Vagina (tissue), 2 donors: Measurements from ENCODE around the gene IL1R2. TPM values are rescaled to one million over a fixed set of nuclear protein-coding genes. Genes with fewer than 3 reads are reported as not detected.

Experiments
- DNase-seq, 2 donors: peaks; one replicate each; pipeline ENCODE4 v3.0.0-alpha.2; 2017; ENCODE audit errors: extremely low spot score in 2 of 2
- H3K27ac ChIP-seq: fragments of 200-600 bp; sonication (generic); one replicate; pipeline ENCODE4 v1.5.1; 2019
- H3K27me3 ChIP-seq: fragments of 200-600 bp; sonication (generic); one replicate; pipeline ENCODE4 v1.5.1; 2019
- H3K36me3 ChIP-seq, 2 donors: fragments of 200-600 bp; sonication (generic); one replicate each; pipeline ENCODE4 v1.5.1; 2017 to 2019
- H3K4me1 ChIP-seq: fragments of 200-600 bp; sonication (generic); one replicate; pipeline ENCODE4 v1.5.1; 2019
- H3K4me3 ChIP-seq, 2 donors: fragments of 200-600 bp; sonication (generic); 1 replicate in 1 of 2; 2 replicates in 1 of 2; pipeline ENCODE4 v1.5.1; 2016 to 2019
- H3K9me3 ChIP-seq: fragments of 200-600 bp; sonication (generic); one replicate; pipeline ENCODE4 v1.5.1; 2019
- POLR2A ChIP-seq, 2 donors: fragments of 450-650 bp; IDR thresholded peaks; one replicate each; pipeline ENCODE4 v1.6.1; 2017; ENCODE audit warnings: antibody characterized with exemption in 2 of 2, mild to moderate bottlenecking in 2 of 2, moderate library complexity in 2 of 2
- POLR2AphosphoS5 ChIP-seq, 2 donors: sonication (generic); formaldehyde crosslinking; IDR thresholded peaks; one replicate each; pipeline ENCODE4 v1.9.0; 2017; ENCODE audit warnings: antibody characterized with exemption in 2 of 2, mild to moderate bottlenecking in 2 of 2, low read depth in 1 of 2; ENCODE audit not compliant: insufficient read depth in 1 of 2
- intact Hi-C: fragments of 100-400 bp; cut with DNase I; formaldehyde crosslinking; loops from one replicate; pipeline ENCODE4 v1.15.1; 2023
- total RNA-seq: library from RNA; depleted of rRNA; stranded (reverse); fragments of >200 nt; gene quantifications from one replicate; pipeline ENCODE4 v1.2.3, GENCODE V29; 2016
- TF ChIP-seq, protein P1 (sequence below), 3 experiments: fragments of 450-650 bp in 2 of 3; fragments of 200-600 bp in 1 of 3; sonication (generic) in 1 of 3; IDR thresholded peaks; one replicate each; pipeline ENCODE4 v1.5.1; 2017 to 2019; ENCODE audit warnings: antibody characterized with exemption in 3 of 3, mild to moderate bottlenecking in 2 of 3, moderate library complexity in 2 of 3

IL1R2 gene
- total RNA-seq, 1 donor from 2014 or later, result 63.3 TPM

DNA sequence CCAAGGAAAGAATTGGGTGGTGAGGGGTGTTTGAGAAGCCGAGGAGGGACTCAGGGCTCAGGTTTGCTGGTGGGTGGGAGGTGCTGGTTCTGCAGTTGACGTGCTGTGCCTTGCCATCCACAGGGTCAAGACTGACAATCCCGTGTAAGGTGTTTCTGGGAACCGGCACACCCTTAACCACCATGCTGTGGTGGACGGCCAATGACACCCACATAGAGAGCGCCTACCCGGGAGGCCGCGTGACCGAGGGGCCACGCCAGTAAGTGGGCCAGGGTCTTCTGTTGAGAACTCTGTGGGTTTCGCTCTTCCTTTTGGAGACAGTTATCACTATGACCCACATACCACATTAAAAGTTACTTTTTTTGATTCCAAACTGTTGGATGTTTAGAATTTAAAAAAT lies 32.6 kb downstream of the IL1R2 start:
- H3K36me3 ChIP-seq, result no peaks in the 10 kb centered on the region
- intact Hi-C loops, result loop anchor here (5.0 kb wide), 2 partner anchors 38 to 118 kb away; partner anchors contain the start of gene IL1R1
- H3K9me3 ChIP-seq, result no peaks in the 10 kb centered on the region
- TF ChIP-seq POLR2A (IDR thresholded peaks at IDR 0.05) (no peak), POLR2AphosphoS5 (IDR thresholded peaks at IDR 0.05; ENCODE audit: insufficient read depth in 1 of 2, low read depth in 1 of 2) (no peak)
- TF ChIP-seq, protein P1, sequence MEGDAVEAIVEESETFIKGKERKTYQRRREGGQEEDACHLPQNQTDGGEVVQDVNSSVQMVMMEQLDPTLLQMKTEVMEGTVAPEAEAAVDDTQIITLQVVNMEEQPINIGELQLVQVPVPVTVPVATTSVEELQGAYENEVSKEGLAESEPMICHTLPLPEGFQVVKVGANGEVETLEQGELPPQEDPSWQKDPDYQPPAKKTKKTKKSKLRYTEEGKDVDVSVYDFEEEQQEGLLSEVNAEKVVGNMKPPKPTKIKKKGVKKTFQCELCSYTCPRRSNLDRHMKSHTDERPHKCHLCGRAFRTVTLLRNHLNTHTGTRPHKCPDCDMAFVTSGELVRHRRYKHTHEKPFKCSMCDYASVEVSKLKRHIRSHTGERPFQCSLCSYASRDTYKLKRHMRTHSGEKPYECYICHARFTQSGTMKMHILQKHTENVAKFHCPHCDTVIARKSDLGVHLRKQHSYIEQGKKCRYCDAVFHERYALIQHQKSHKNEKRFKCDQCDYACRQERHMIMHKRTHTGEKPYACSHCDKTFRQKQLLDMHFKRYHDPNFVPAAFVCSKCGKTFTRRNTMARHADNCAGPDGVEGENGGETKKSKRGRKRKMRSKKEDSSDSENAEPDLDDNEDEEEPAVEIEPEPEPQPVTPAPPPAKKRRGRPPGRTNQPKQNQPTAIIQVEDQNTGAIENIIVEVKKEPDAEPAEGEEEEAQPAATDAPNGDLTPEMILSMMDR (IDR thresholded peaks at IDR 0.05), result no peak
- H3K4me1 ChIP-seq, result peaks cover 38% of the 10 kb centered on the region
- no peak for DNase-seq
- peak overlapping the region; percentile 82 for H3K27ac ChIP-seq
- H3K4me3 ChIP-seq, result no peak overlapping the region
- no peaks in the 10 kb centered on the region for H3K27me3 ChIP-seq

DNA sequence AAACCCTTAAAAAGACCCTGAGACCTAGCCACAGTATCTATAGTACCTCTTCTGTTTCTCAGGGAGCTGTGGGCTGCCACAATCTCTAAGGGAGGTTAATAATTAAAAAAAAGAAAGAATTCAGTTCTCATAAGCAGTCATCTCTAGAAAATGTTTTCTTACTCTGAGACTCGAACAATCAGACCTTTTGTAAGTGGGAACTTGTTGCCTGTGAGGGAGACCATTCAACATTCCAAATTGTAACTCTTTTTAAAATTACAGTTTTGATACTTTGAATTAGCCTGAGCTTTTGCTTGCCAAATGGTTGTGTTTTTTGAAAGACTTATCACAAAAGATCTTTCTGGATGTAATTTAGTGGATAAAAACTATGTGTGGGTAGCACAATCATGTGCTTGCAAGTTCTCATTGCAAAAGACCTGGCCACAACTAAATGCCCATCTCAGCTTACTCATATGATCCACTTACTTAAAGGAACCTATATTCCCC lies 33.3 kb downstream of the IL1R2 start:
- H3K4me3 ChIP-seq, result no peak overlapping the region

DNA sequence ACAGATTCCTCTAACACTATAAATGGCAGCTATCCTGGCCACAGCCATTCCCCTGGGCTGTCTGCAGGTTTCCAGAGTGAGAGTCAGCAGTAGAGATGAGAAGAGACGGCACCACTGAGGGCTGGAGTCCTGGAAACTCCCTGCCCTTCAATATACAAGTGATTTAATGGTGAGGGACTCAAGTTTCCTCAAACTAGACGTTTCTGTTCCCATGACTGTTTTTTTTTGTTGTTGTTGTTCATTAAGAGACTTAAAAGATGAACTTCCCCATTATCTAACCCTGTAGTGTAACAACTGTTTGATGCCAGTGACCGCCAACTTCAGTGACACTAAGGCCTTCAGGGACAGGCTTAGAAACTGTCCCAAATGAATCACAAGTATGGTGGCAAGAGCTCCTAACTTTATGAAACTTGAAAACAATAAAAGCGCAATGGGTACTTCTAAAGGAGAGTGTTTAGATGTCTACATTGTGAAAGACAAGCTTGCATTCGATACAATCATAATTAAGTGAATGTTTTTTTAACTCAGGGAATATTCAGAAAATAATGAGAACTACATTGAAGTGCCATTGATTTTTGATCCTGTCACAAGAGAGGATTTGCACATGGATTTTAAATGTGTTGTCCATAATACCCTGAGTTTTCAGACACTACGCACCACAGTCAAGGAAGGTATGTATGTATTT lies 34.0 kb downstream of the IL1R2 start:
- no peaks in the 10 kb centered on the region for H3K36me3 ChIP-seq
- intact Hi-C loops, result no loop called here
- peak overlapping the region; percentile 82 for H3K27ac ChIP-seq
- H3K27me3 ChIP-seq, result no peaks in the 10 kb centered on the region
- no peak overlapping the region for H3K4me3 ChIP-seq
- DNase-seq, result no peak
- H3K4me1 ChIP-seq, result peaks cover 33% of the 10 kb centered on the region
- no peaks in the 10 kb centered on the region for H3K9me3 ChIP-seq
- TF ChIP-seq, protein P1 (IDR thresholded peaks at IDR 0.05), result no peak
- no peak for TF ChIP-seq POLR2AphosphoS5 (IDR thresholded peaks at IDR 0.05; ENCODE audit: insufficient read depth in 1 of 2, low read depth in 1 of 2)
- no peak for TF ChIP-seq POLR2A (IDR thresholded peaks at IDR 0.05)

More for the DNA sequence above, 33.3 kb downstream of the IL1R2 start:
- intact Hi-C loops, result no loop called here
- TF ChIP-seq POLR2A (IDR thresholded peaks at IDR 0.05), result no peak
- no peak for TF ChIP-seq POLR2AphosphoS5 (IDR thresholded peaks at IDR 0.05; ENCODE audit: insufficient read depth in 1 of 2, low read depth in 1 of 2)
- TF ChIP-seq, protein P1 (IDR thresholded peaks at IDR 0.05), result no peak
- peaks cover 38% of the 10 kb centered on the region for H3K4me1 ChIP-seq
- H3K9me3 ChIP-seq, result no peaks in the 10 kb centered on the region
- H3K36me3 ChIP-seq, result no peaks in the 10 kb centered on the region
- DNase-seq, result no peak
- no peaks in the 10 kb centered on the region for H3K27me3 ChIP-seq
- peak overlapping the region; percentile 82 for H3K27ac ChIP-seq

DNA sequence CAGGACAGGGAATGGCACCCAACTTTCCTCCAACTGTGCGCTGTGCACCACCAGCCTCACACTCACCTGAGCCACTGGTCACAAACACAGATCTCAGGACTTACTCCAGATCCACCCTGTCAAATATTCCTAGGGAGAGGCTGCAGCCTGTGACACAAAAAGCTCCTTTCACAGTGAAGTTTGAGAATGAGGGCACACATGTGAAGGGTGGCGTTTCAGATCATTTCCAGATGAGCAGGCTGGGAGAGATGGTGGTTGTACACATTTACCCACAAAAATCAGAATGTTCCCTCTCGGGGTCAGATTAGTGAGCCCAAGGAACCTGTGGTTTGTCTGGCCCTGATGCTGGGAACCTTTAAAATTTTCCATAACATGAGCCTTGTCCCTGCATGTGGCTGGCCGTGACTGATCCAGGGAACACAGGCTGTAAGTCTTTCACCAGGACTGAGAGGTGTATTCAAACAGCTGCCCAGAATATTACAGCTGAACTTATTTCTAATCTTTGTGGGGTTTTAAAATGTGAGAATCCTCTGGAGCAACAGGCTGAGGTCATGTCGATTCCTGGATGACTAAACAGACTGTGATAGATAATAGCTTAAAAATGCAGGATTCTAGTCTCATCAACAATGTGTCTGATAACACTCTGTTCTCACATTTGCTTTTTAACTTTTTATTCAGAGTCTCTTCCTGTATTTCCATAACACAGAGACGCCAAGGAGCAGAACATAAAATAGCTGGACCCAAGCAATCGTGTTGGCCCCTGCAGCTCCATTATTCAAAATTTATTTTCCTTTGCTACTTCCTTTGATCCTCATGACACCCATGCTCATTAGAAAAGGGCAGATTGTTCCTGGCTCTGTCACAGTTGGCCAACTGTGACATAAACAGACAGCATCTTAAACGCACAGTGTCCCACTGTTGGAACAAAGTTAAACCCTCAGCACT lies 35.5 kb downstream of the IL1R2 start:
- H3K36me3 ChIP-seq, result no peaks in the 10 kb centered on the region
- peak overlapping the region; percentile 82 for H3K27ac ChIP-seq
- H3K4me1 ChIP-seq, result peaks cover 23% of the 10 kb centered on the region
- no peak for DNase-seq
- intact Hi-C loops, result no loop called here
- TF ChIP-seq POLR2A (IDR thresholded peaks at IDR 0.05) (no peak), POLR2AphosphoS5 (IDR thresholded peaks at IDR 0.05; ENCODE audit: insufficient read depth in 1 of 2, low read depth in 1 of 2) (peak; percentile 23 to 76)
- H3K27me3 ChIP-seq, result no peaks in the 10 kb centered on the region
- no peak overlapping the region for H3K4me3 ChIP-seq
- H3K9me3 ChIP-seq, result no peaks in the 10 kb centered on the region

DNA sequence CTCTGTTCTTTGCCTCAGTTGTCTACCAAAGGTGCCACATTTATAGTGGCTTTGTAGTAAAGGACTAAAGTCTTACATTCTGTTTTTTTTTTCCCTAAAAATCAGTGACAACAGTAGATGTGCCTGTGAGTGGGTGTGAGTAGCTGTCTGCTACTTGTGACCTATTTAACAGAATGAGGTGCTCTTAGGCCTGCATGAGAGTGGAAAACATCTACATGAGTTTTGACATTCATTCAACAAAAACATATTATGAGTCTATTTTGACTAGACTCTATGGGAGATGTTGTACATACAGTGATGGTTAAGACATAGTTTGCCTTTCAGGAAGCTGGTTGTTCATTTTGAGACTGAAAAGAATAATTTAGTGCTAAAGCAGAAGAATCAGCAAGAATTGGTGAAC lies 36.7 kb downstream of the IL1R2 start:
- no peaks in the 10 kb centered on the region for H3K27me3 ChIP-seq
- no peaks in the 10 kb centered on the region for H3K9me3 ChIP-seq
- H3K4me1 ChIP-seq, result peaks cover 30% of the 10 kb centered on the region
- H3K4me3 ChIP-seq, result no peak overlapping the region
- peak overlapping the region; percentile 82 for H3K27ac ChIP-seq
- TF ChIP-seq POLR2A (IDR thresholded peaks at IDR 0.05) (no peak), POLR2AphosphoS5 (IDR thresholded peaks at IDR 0.05; ENCODE audit: insufficient read depth in 1 of 2, low read depth in 1 of 2) (no peak)
- TF ChIP-seq, protein P1 (IDR thresholded peaks at IDR 0.05), result no peak
- DNase-seq, result no peak
- no peaks in the 10 kb centered on the region for H3K36me3 ChIP-seq
- intact Hi-C loops, result no loop called here
